Lower lobe of right lung (tissue), 2 donors: ENCODE data around the gene NR4A3. TPM values are rescaled to one million over a fixed set of nuclear protein-coding genes. Genes with fewer than 3 reads are reported as not detected.

ENCODE experiments used
- ATAC-seq, 2 donors: fragments of 200-7000 bp; cut with Tn5 transposase; one replicate each; pipeline ENCODE4 v1.9.1; 2020 to 2022; ENCODE audit warnings: mild to moderate bottlenecking in 2 of 2, moderate library complexity in 2 of 2
- DNase-seq: peaks from one replicate; pipeline ENCODE4 v3.0.0-alpha.2; 2020
- H3K27ac ChIP-seq: fragments of 200-600 bp; one replicate; pipeline ENCODE4 v1.8.0; 2022
- H3K27me3 ChIP-seq: fragments of 200-600 bp; one replicate; pipeline ENCODE4 v1.8.0; 2022; ENCODE audit warnings: low read depth
- H3K36me3 ChIP-seq: fragments of 200-600 bp; one replicate; pipeline ENCODE4 v1.8.0; 2022; ENCODE audit warnings: mild to moderate bottlenecking
- H3K4me1 ChIP-seq: fragments of 200-600 bp; one replicate; pipeline ENCODE4 v1.8.0; 2022
- H3K4me3 ChIP-seq: fragments of 200-600 bp; one replicate; pipeline ENCODE4 v1.8.0; 2022; ENCODE audit warnings: mild to moderate bottlenecking
- H3K9me3 ChIP-seq: fragments of 200-600 bp; one replicate; pipeline ENCODE4 v1.8.0; 2022
- intact Hi-C: fragments of 100-400 bp; cut with DNase I; formaldehyde crosslinking; loops from one replicate; pipeline ENCODE4 v1.11.0; 2022
- total RNA-seq: library from RNA; stranded (reverse); fragmentation: NEBNext Ultra II Directional; extraction: Animal tissue kit (Norgen Biotek cat#: 25700); gene quantifications from one replicate; pipeline ENCODE4 v1.2.1, GENCODE V29; 2021
- TF ChIP-seq, protein P1 (sequence below): fragments of 200-600 bp; IDR thresholded peaks from one replicate; pipeline ENCODE4 v1.8.0; 2022; ENCODE audit warnings: antibody characterized with exemption, mild to moderate bottlenecking
- donor health status: DM: no; HTN: yes; CAD: no; lungs with severe emphysema.

Gene NR4A3
- total RNA-seq, 1 donor from 2014 or later, result 1.7 TPM

DNA sequence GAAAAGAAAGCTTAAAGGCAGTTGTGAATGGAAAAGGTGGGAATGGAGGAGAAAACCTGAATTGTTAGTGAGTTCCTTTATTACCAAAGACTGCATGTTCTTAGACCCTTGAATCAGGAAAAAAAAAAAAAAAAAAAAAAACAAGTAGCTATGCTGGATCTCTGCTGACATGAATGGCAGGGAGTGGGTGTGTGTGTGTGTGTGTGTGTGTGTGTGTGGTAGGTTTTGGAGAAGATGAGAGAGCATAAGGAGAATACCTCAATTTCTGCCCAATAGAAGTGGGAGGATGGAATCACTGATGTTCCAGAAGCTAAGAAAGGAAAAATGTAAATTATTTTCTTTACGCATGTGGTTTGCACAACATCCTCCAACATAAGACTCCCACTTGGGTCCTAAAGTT, 25.5 kb upstream of the NR4A3 start:
- no peak for DNase-seq
- Histone ChIP-seq H3K4me1 (no peaks in the 10 kb centered on the region), H3K27me3 (no peaks in the 10 kb centered on the region), H3K36me3 (no peaks in the 10 kb centered on the region), H3K27ac (no peak overlapping the region), H3K9me3 (no peaks in the 10 kb centered on the region), H3K4me3 (no peak overlapping the region)
- intact Hi-C loops, result no loop called here
- TF ChIP-seq, protein P1, sequence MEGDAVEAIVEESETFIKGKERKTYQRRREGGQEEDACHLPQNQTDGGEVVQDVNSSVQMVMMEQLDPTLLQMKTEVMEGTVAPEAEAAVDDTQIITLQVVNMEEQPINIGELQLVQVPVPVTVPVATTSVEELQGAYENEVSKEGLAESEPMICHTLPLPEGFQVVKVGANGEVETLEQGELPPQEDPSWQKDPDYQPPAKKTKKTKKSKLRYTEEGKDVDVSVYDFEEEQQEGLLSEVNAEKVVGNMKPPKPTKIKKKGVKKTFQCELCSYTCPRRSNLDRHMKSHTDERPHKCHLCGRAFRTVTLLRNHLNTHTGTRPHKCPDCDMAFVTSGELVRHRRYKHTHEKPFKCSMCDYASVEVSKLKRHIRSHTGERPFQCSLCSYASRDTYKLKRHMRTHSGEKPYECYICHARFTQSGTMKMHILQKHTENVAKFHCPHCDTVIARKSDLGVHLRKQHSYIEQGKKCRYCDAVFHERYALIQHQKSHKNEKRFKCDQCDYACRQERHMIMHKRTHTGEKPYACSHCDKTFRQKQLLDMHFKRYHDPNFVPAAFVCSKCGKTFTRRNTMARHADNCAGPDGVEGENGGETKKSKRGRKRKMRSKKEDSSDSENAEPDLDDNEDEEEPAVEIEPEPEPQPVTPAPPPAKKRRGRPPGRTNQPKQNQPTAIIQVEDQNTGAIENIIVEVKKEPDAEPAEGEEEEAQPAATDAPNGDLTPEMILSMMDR, result no peak
- no peak for ATAC-seq

DNA sequence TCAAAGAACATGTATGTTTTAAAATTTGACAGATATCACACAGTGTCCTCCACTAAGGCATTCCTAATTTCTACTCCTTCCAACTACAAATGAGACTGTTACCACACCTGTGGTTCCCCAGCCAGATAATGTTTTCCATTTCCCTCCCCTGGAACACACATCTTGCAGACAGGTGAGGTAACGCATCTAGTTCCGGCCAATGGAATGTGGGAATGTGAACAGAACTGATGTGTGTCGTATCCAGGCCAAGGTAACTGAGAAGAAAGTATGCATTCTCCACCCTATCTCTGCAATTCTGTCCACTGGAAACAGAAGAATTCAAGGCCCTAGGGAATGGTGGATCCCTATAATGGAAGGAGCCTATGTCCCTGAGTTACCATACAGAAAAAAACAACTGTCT, 19.9 kb upstream of the NR4A3 start:
- intact Hi-C loops, result no loop called here
- H3K9me3 ChIP-seq, result no peaks in the 10 kb centered on the region
- no peak overlapping the region for H3K4me3 ChIP-seq
- no peak for ATAC-seq
- no peaks in the 10 kb centered on the region for H3K4me1 ChIP-seq
- no peaks in the 10 kb centered on the region for H3K27me3 ChIP-seq
- no peaks in the 10 kb centered on the region for H3K36me3 ChIP-seq
- no peak for DNase-seq
- no peak overlapping the region for H3K27ac ChIP-seq
- TF ChIP-seq, protein P1, result no peak

DNA sequence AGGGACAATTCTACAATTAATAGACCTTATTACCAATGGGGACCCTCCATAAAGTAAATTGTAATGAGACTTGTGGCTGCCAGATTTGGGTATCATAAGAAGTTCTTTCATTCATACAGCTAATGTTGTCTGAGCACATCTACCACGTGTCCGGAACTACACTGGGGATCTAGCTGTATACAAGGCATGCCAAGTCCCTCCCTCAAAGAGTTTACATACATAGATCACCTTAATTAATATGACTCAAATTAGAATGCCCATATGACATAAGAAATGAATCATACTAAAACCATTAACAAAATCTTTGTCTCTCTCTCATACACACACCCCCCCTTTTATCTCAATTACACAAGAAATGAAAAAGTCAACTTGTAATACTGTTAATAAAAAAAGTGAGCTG, 18.0 kb upstream of the NR4A3 start:
- Histone ChIP-seq H3K27ac (no peak overlapping the region), H3K27me3 (no peaks in the 10 kb centered on the region), H3K4me3 (no peak overlapping the region), H3K9me3 (no peaks in the 10 kb centered on the region), H3K36me3 (no peaks in the 10 kb centered on the region), H3K4me1 (no peaks in the 10 kb centered on the region)
- intact Hi-C loops, result no loop called here
- no peak for ATAC-seq
- TF ChIP-seq, protein P1, result no peak
- no peak for DNase-seq

DNA sequence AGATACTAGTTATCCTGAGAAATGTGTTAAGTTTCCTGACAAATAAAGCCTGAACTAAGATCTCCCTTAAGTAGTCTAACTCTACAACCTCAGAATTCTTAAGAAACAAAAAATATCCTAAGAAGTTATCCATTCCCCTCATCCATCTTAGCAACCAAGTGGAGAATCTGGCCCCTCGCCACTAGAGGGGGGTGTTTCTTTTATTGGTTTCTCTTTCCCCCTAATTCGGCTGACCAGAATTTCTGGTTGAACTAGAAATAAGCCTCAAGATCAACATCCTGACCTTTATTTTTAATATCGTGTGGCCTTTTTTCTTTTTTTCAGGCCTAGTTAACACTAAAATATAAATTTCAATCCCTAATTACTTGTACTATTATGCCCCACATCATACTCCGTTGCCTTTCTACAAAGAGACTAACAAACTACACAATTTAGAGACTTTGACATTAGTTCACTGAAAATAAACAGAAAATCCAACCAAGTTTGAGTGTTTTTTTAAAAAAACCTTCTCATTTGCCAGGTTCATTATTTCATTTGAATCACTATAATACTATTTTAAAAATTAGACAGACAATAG, 14.3 kb upstream of the NR4A3 start:
- TF ChIP-seq, protein P1, result peak; percentile 77
- no peak overlapping the region for H3K27ac ChIP-seq
- H3K27me3 ChIP-seq, result no peaks in the 10 kb centered on the region
- H3K4me3 ChIP-seq, result no peak overlapping the region
- no peaks in the 10 kb centered on the region for H3K9me3 ChIP-seq
- ATAC-seq, result peak; percentile 68 to 84
- H3K4me1 ChIP-seq, result no peaks in the 10 kb centered on the region
- intact Hi-C loops, result no loop called here
- DNase-seq, result peak; percentile 66
- no peaks in the 10 kb centered on the region for H3K36me3 ChIP-seq

DNA sequence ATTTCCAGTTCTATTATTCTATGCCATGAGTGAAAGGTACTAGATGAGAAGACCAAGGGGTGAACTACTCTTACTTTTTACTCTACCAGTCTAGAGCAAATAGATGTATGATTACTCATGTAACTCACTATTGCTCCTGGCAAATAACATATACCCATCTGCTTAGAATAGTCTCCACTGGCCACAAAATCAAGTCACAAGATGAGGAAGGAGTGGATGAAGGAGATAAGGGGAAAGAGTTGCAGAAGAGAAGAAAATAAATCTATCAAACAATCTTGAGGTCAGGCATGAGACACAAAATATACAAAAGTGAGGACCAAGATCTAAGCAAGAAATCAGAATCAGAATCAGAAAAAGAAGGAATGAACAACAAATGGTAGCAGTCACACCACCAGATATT, 13.7 kb upstream of the NR4A3 start:
- TF ChIP-seq, protein P1, result no peak
- H3K27me3 ChIP-seq, result no peaks in the 10 kb centered on the region
- no peaks in the 10 kb centered on the region for H3K36me3 ChIP-seq
- no peak overlapping the region for H3K27ac ChIP-seq
- no peaks in the 10 kb centered on the region for H3K4me1 ChIP-seq
- ATAC-seq, result no peak
- intact Hi-C loops, result no loop called here
- no peaks in the 10 kb centered on the region for H3K9me3 ChIP-seq
- H3K4me3 ChIP-seq, result no peak overlapping the region
- DNase-seq, result no peak

DNA sequence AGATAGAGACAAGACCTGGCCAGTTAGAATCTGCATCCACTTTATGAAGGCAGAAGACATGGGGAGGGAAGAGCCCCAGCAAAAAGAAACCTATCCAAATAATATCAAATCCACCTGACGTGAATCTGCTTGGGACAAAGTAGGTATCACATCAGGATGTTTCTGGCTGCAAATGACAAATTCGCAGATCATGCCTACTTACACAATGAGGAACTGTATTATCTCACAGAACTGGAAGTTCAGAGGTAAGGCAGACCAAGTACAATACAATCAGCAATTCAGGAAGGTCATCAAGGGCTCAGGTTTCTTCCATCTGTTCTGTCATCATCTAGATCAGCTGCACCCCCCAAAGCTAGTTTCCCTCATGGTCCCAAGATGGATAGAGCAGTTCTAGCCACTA, 13.2 kb upstream of the NR4A3 start:
- no peak for DNase-seq
- no peak overlapping the region for H3K4me3 ChIP-seq
- intact Hi-C loops, result no loop called here
- H3K4me1 ChIP-seq, result no peaks in the 10 kb centered on the region
- TF ChIP-seq, protein P1, result no peak
- no peaks in the 10 kb centered on the region for H3K36me3 ChIP-seq
- H3K9me3 ChIP-seq, result no peaks in the 10 kb centered on the region
- ATAC-seq, result no peak
- H3K27ac ChIP-seq, result no peak overlapping the region
- no peaks in the 10 kb centered on the region for H3K27me3 ChIP-seq
